A549 (cell line): ENCODE data around the gene PRKCZ. TPM values are rescaled to one million over a fixed set of nuclear protein-coding genes. Genes with fewer than 3 reads are reported as not detected.

ENCODE experiments used
- ATAC-seq, 2 experiments: fragments of 200-7000 bp in 1 of 2; fragments of >200 bp in 1 of 2; cut with Nextera tagmentation in 1 of 2; cut with Tn5 transposase in 1 of 2; 3 replicates each; pipeline versions ENCODE4 v1.8.0 to v1.9.1; 2018 to 2020; ENCODE audit warnings: mild to moderate bottlenecking in 1 of 2, moderate library complexity in 1 of 2
- CTCF ChIA-PET: fragments of 300-600 bp; sonication (Branson Sonifier 250); formaldehyde crosslinking; extraction: SDS; loops from one replicate; lab custom pipeline; 2021; ENCODE audit warnings: antibody characterized with exemption, inconsistent platforms; lab: Yijun Ruan, JAX
- POLR2A ChIA-PET: fragments of 350-600 bp; formaldehyde crosslinking; extraction: SDS; loops from one replicate; lab custom pipeline; 2021; ENCODE audit warnings: antibody characterized with exemption, inconsistent platforms; lab: Yijun Ruan, JAX
- DNase-seq, 2 experiments: peaks; one replicate each; pipeline versions ENCODE4 v3.0.0 to v3.0.0-alpha.2; 2011 to 2016; ENCODE audit warnings: low read depth in 1 of 2, low spot score in 1 of 2
- FAIRE-seq: peaks from 2 replicates; lab custom pipeline; 2011; peaks lifted over from hg19 to GRCh38; lab: Jason Lieb, UNC
- H3K27ac ChIP-seq, 2 experiments: fragments of >200 bp; sonication (Bioruptor Twin); formaldehyde crosslinking; 3 replicates each; pipeline ENCODE4 v1.5.1; 2016 to 2017
- H3K4me1 ChIP-seq: fragments of >200 bp; sonication (Bioruptor Twin); formaldehyde crosslinking; 3 replicates; pipeline ENCODE4 v1.6.1; 2016
- H3K4me2 ChIP-seq: fragments of >200 bp; sonication (Bioruptor Twin); formaldehyde crosslinking; 3 replicates; pipeline ENCODE4 v1.6.1; 2016
- H3K4me3 ChIP-seq: fragments of >200 bp; sonication (Bioruptor Twin); formaldehyde crosslinking; 3 replicates; pipeline ENCODE4 v1.5.1; 2016
- H3K9me3 ChIP-seq: fragments of >200 bp; sonication (Bioruptor Twin); formaldehyde crosslinking; 3 replicates; pipeline ENCODE4 v1.6.1; 2016
- BCL3 ChIP-seq: fragments of >200 bp; sonication (Bioruptor Twin); formaldehyde crosslinking; IDR thresholded peaks from 3 replicates; pipeline ENCODE4 v1.6.1; 2016
- BHLHE40 ChIP-seq: IDR thresholded peaks from 2 replicates; pipeline ENCODE4 v1.6.1; 2012; ENCODE audit warnings: low read depth, low read length, inconsistent platforms
- CBX8 ChIP-seq: fragments of 200-600 bp; sonication (generic); IDR thresholded peaks from 2 replicates; pipeline ENCODE4 v1.6.1; 2016
- CHD2 ChIP-seq: fragments of 150-350 bp; IDR thresholded peaks from 2 replicates; pipeline ENCODE4 v1.6.1; 2014; ENCODE audit warnings: low read length; ENCODE audit not compliant: partially characterized antibody
- CTCF ChIP-seq: fragments of >200 bp; sonication (Bioruptor Twin); formaldehyde crosslinking; IDR thresholded peaks from 3 replicates; pipeline ENCODE4 v1.5.1; 2016
- E2F6 ChIP-seq: IDR thresholded peaks from 2 replicates; pipeline ENCODE4 v1.6.1; 2012; ENCODE audit warnings: low read depth, borderline replicate concordance
- EHF ChIP-seq: fragments of 250-450 bp; sonication (Bioruptor Pico); IDR thresholded peaks from 2 replicates; pipeline ENCODE4 v1.5.0; 2020; ENCODE audit warnings: mild to moderate bottlenecking
- EHMT2 ChIP-seq: fragments of 200-600 bp; sonication (generic); IDR thresholded peaks from 2 replicates; pipeline ENCODE4 v1.6.1; 2016; ENCODE audit warnings: antibody characterized with exemption, low read depth, mild to moderate bottlenecking, moderate library complexity
- EP300 ChIP-seq, 2 experiments: fragments of >200 bp; sonication (Bioruptor Twin); formaldehyde crosslinking; IDR thresholded peaks; 2 replicates in 1 of 2; 3 replicates in 1 of 2; pipeline ENCODE4 v1.6.1; 2016 to 2017
- FOXS1 ChIP-seq: fragments of 250-450 bp; sonication (Bioruptor Pico); IDR thresholded peaks from 2 replicates; pipeline ENCODE4 v1.5.0; 2020; ENCODE audit warnings: mild to moderate bottlenecking, moderate library complexity
- HOXB13 ChIP-seq: fragments of 250-450 bp; sonication (Bioruptor Pico); IDR thresholded peaks from 2 replicates; pipeline ENCODE4 v1.5.0; 2020; ENCODE audit warnings: low read depth, mild to moderate bottlenecking, moderate library complexity
- KDM1A ChIP-seq: fragments of 200-600 bp; sonication (generic); IDR thresholded peaks from 2 replicates; pipeline ENCODE4 v1.6.1; 2016; ENCODE audit warnings: low read depth, mild to moderate bottlenecking
- MYC ChIP-seq: IDR thresholded peaks from 2 replicates; pipeline ENCODE4 v1.6.1; 2012; ENCODE audit warnings: mild to moderate bottlenecking, inconsistent platforms, low read length, improper control_type of control experiment, borderline replicate concordance
- PBX3 ChIP-seq: IDR thresholded peaks from 2 replicates; pipeline ENCODE4 v1.6.1; 2012
- POLR2A ChIP-seq: IDR thresholded peaks from 2 replicates; pipeline ENCODE4 v1.6.1; 2012; ENCODE audit warnings: mild to moderate bottlenecking, low read length
- RARB ChIP-seq: fragments of 250-450 bp; sonication (Bioruptor Pico); IDR thresholded peaks from 2 replicates; pipeline ENCODE4 v1.8.0; 2021; ENCODE audit warnings: mild to moderate bottlenecking, moderate library complexity
- RNF2 ChIP-seq: fragments of 200-600 bp; sonication (generic); IDR thresholded peaks from 2 replicates; pipeline ENCODE4 v1.6.1; 2016; ENCODE audit warnings: low read depth, mild to moderate bottlenecking, antibody characterized with exemption, moderate library complexity, borderline replicate concordance
- TP53 ChIP-seq: fragments of 250-450 bp; sonication (Bioruptor Pico); IDR thresholded peaks from 2 replicates; pipeline ENCODE4 v1.5.0; 2021; ENCODE audit warnings: mild to moderate bottlenecking, moderate library complexity
- ZFP36 ChIP-seq: fragments of 450-650 bp; IDR thresholded peaks from 2 replicates; pipeline ENCODE4 v1.6.1; 2014; ENCODE audit warnings: borderline replicate concordance; ENCODE audit not compliant: partially characterized antibody
- ZSCAN20 ChIP-seq: fragments of 250-450 bp; sonication (Bioruptor Pico); IDR thresholded peaks from 2 replicates; pipeline ENCODE4 v1.8.0; 2022; ENCODE audit warnings: mild to moderate bottlenecking, moderate library complexity
- WGBS: methylation state at CpG from one replicate; pipeline ENCODE4 v1.1.6; 2017; ENCODE audit errors: missing lambda C conversion rate; 5-methylcytosine and 5-hydroxymethylcytosine counted together
- polyA plus RNA-seq, 4 experiments: library from polyadenylated mRNA; depleted of rRNA in 3 of 4; stranded (reverse); fragments of >200 nt; fragmentation: RNase III in 1 of 4; extraction: RNeasy Plus Mini Kit Qiagen cat#74134 plus additional on column Dnase treatment in 1 of 4; gene quantifications; 2 replicates in 3 of 4; 3 replicates in 1 of 4; pipeline ENCODE4 v1.2.3, GENCODE V29; 2011 to 2017

PRKCZ gene
- polyA plus RNA-seq, 2 of the 4 experiments (the other 2 are of a cell fraction), result 9.5 to 9.8 TPM

GRCh38 chr1:2135441-2135841, 85.2 kb downstream of the PRKCZ start:
- no peak overlapping the region for H3K4me3 ChIP-seq
- TF ChIP-seq CHD2, result no peak
- TF ChIP-seq ZFP36, result no peak
- no peak for TF ChIP-seq FOXS1 (CRISPR knock-in tag)
- TF ChIP-seq E2F6, result no peak
- no peak for TF ChIP-seq TP53 (CRISPR knock-in tag)
- no peak for TF ChIP-seq RNF2
- no peak for TF ChIP-seq ZSCAN20
- no peak for TF ChIP-seq BCL3
- TF ChIP-seq RARB (CRISPR knock-in tag), result no peak
- no peak for TF ChIP-seq EHF (CRISPR knock-in tag)
- TF ChIP-seq PBX3, result no peak
- TF ChIP-seq HOXB13 (CRISPR knock-in tag), result no peak
- TF ChIP-seq EP300 (IDR thresholded peaks at IDR 0.05), result no peak
- no peak for TF ChIP-seq EHMT2
- no peak for TF ChIP-seq CTCF
- no peak for TF ChIP-seq CBX8
- no peak for TF ChIP-seq MYC
- TF ChIP-seq, all 56 proteins: peak for 0
- H3K4me1 ChIP-seq, result peaks cover 14% of the 10 kb centered on the region
- CTCF ChIA-PET, result interaction anchor here (1.0 kb wide), 1 partner anchor 246 kb away, joined by 3 read pairs; no protein-coding TSS in a partner anchor
- ATAC-seq (no peak), FAIRE-seq (no peak), DNase-seq (no peak)
- no peaks in the 10 kb centered on the region for H3K9me3 ChIP-seq
- H3K27ac ChIP-seq, result no peak overlapping the region
- H3K4me2 ChIP-seq, result no peak overlapping the region
- 91% methylated on average over 10 of the region's 13 CpGs for WGBS
- POLR2A ChIA-PET, result no interaction called here

- Histone ChIP-seq H3K4me3 (no peak overlapping the region), H3K9me3 (no peaks in the 10 kb centered on the region), H3K4me1 (peaks cover 15% of the 10 kb centered on the region), H3K27ac (no peak overlapping the region), H3K4me2 (no peak overlapping the region)
- CTCF ChIA-PET, result interaction anchor here (0.6 to 1.0 kb wide), 2 partner anchors 78 to 246 kb away, joined by 3 read pairs; no protein-coding TSS in a partner anchor
- ATAC-seq (no peak), FAIRE-seq (no peak), DNase-seq (no peak)
- WGBS, result 90% methylated on average over 8 of the region's 10 CpGs
- POLR2A ChIA-PET, result no interaction called here
- TF ChIP-seq RNF2, result no peak
- TF ChIP-seq POLR2A, result no peak
- no peak for TF ChIP-seq BHLHE40
- no peak for TF ChIP-seq ZSCAN20
- no peak for TF ChIP-seq KDM1A
These were observed 85.7 kb downstream of the PRKCZ start for GRCh38 chr1:2135941-2136340.
